GM18870 (cell line): ENCODE data around the gene GABARAP.
A peak's percentile ranks its signal among the peaks of the same experiment; 100 is the strongest.

ENCODE experiments used
- ATAC-seq: cut with Tn5 transposase; IDR thresholded peaks from one replicate; pipeline ENCODE4 v1.9.1; 2021; ENCODE audit warnings: moderate library complexity; ENCODE audit not compliant: unreplicated experiment

GABARAP gene

GRCh38 chr17:7208754-7209460, 33.3 kb downstream of the GABARAP start:
- ATAC-seq, result no peak

- ATAC-seq, result no peak
Observed at GRCh38 chr17:7208027-7208571, 34.1 kb downstream of the GABARAP start.

GRCh38 chr17:7207120-7208001, 34.9 kb downstream of the GABARAP start:
- no peak for ATAC-seq

- no peak for ATAC-seq
Observed at GRCh38 chr17:7205561-7205960, 36.7 kb downstream of the GABARAP start.

GRCh38 chr17:7204828-7205461, 37.3 kb downstream of the GABARAP start:
- ATAC-seq, result peak; percentile 56

- ATAC-seq, result no peak
Observed at GRCh38 chr17:7204336-7204735, 37.9 kb downstream of the GABARAP start.

- ATAC-seq, result no peak
Observed at GRCh38 chr17:7203391-7203790, 38.9 kb downstream of the GABARAP start.

GRCh38 chr17:7196651-7197401, 45.4 kb downstream of the GABARAP start:
- ATAC-seq, result no peak

- no peak for ATAC-seq
Observed at GRCh38 chr17:7195971-7196370, 46.3 kb downstream of the GABARAP start.

- ATAC-seq, result no peak
Observed at GRCh38 chr17:7192271-7192937, 49.8 kb downstream of the GABARAP start.

GRCh38 chr17:7191571-7192270, 50.5 kb downstream of the GABARAP start:
- ATAC-seq, result no peak

- no peak for ATAC-seq
Observed at GRCh38 chr17:7191069-7191468, 51.2 kb downstream of the GABARAP start.

- ATAC-seq, result no peak
Observed at GRCh38 chr17:7190276-7190917, 51.9 kb downstream of the GABARAP start.
